Measurements from ENCODE around the gene SDR39U1. TPM values are rescaled to one million over a fixed set of nuclear protein-coding genes. Genes with fewer than 3 reads are reported as not detected.

SDR39U1 gene
- total RNA-seq, 1 donor from 2014 or later: 61.6 TPM

GRCh38 chr14:24435998-24436354, 6.6 kb downstream of the SDR39U1 start:
- intact Hi-C loops (cut with DNase I): no loop called here
- peaks cover 90% of the 10 kb centered on the region for H3K36me3 ChIP-seq
- TF ChIP-seq CTCF (IDR thresholded peaks at IDR 0.05): no peak
- H3K9me3 ChIP-seq: no peaks in the 10 kb centered on the region
- H3K4me3 ChIP-seq: no peak overlapping the region
- DNase-seq (no peak), ATAC-seq (no peak)
- H3K4me1 ChIP-seq: peaks cover 45% of the 10 kb centered on the region
- H3K27ac ChIP-seq: peak overlapping the region; percentile 24
- no peaks in the 10 kb centered on the region for H3K27me3 ChIP-seq

- Histone ChIP-seq H3K27me3 (no peaks in the 10 kb centered on the region), H3K9me3 (no peaks in the 10 kb centered on the region), H3K4me1 (peaks cover 49% of the 10 kb centered on the region), H3K36me3 (peaks cover 83% of the 10 kb centered on the region), H3K4me3 (no peak overlapping the region), H3K27ac (no peak overlapping the region)
- DNase-seq (no peak), ATAC-seq (no peak)
- intact Hi-C loops (cut with DNase I): no loop called here
- TF ChIP-seq CTCF (IDR thresholded peaks at IDR 0.05): no peak
These were observed 7.3 kb downstream of the SDR39U1 start for GRCh38 chr14:24435192-24435810.

GRCh38 chr14:24434676-24435075, 7.9 kb downstream of the SDR39U1 start:
- DNase-seq (no peak), ATAC-seq (no peak)
- no peak overlapping the region for H3K27ac ChIP-seq
- peaks cover 49% of the 10 kb centered on the region for H3K4me1 ChIP-seq
- TF ChIP-seq CTCF (IDR thresholded peaks at IDR 0.05): no peak
- H3K27me3 ChIP-seq: no peaks in the 10 kb centered on the region
- intact Hi-C loops (cut with DNase I): loop anchor here (5.0 kb wide), 1 partner anchor 102 kb away; no protein-coding TSS in a partner anchor
- no peaks in the 10 kb centered on the region for H3K9me3 ChIP-seq
- H3K4me3 ChIP-seq: no peak overlapping the region
- H3K36me3 ChIP-seq: peaks cover 77% of the 10 kb centered on the region

- intact Hi-C loops (cut with DNase I): loop anchor here (5.0 kb wide), 1 partner anchor 102 kb away; no protein-coding TSS in a partner anchor
- peaks cover 70% of the 10 kb centered on the region for H3K36me3 ChIP-seq
These were observed 8.5 kb downstream of the SDR39U1 start for GRCh38 chr14:24434036-24434435.

GRCh38 chr14:24432259-24433131, 10.1 kb downstream of the SDR39U1 start:
- intact Hi-C loops (cut with DNase I): loop anchor here (5.0 kb wide), 1 partner anchor 100 kb away; no protein-coding TSS in a partner anchor
- Histone ChIP-seq H3K4me1 (peaks cover 47% of the 10 kb centered on the region), H3K36me3 (peaks cover 55% of the 10 kb centered on the region), H3K4me3 (peak overlapping the region; percentile 86), H3K27me3 (no peaks in the 10 kb centered on the region), H3K9me3 (no peaks in the 10 kb centered on the region), H3K27ac (no peak overlapping the region)
- ATAC-seq (no peak), DNase-seq (no peak)
- TF ChIP-seq CTCF (IDR thresholded peaks at IDR 0.05): no peak

More at GRCh38 chr14:24434036-24434435, 8.5 kb downstream of the SDR39U1 start:
- ATAC-seq (no peak), DNase-seq (no peak)
- no peak for TF ChIP-seq CTCF (IDR thresholded peaks at IDR 0.05)
- H3K4me3 ChIP-seq: no peak overlapping the region
- H3K27me3 ChIP-seq: no peaks in the 10 kb centered on the region
- no peaks in the 10 kb centered on the region for H3K9me3 ChIP-seq
- peaks cover 54% of the 10 kb centered on the region for H3K4me1 ChIP-seq
- no peak overlapping the region for H3K27ac ChIP-seq
